Right lobe of liver (tissue), 4 donors: ENCODE measurements around the gene WDSUB1.

Experiments used
- CTCF ChIP-seq, 4 donors: fragments of 200-600 bp in 3 of 4; fragments of 450-650 bp in 1 of 4; IDR thresholded peaks; one replicate each; pipeline versions ENCODE4 v1.5.1 to v1.8.0; 2016 to 2022; ENCODE audit warnings: antibody characterized with exemption in 4 of 4, mild to moderate bottlenecking in 2 of 4
- POLR2A ChIP-seq: fragments of 450-650 bp; IDR thresholded peaks from one replicate; pipeline ENCODE4 v1.6.1; 2017; ENCODE audit warnings: antibody characterized with exemption, mild to moderate bottlenecking
- donor health status: DM: no; HTN: no; CAD: no.
- donor health status: DM: no; HTN: no; CAD: no.
- donor health status: DM: no; HTN: yes; CAD: no.

GRCh38 chr2:159188449-159188848 is 98.1 kb downstream of the WDSUB1 start:
- TF ChIP-seq CTCF (IDR thresholded peaks at IDR 0.05) (no peak), POLR2A (no peak)
